IMR-90 (cell line): Measurements from ENCODE around the gene NPEPL1. TPM values are rescaled to one million over a fixed set of nuclear protein-coding genes. Genes with fewer than 3 reads are reported as not detected.

ENCODE experiments used
- ATAC-seq: fragments of 200-7000 bp; cut with Tn5 transposase; 2 replicates; pipeline ENCODE4 v1.9.1; 2020; ENCODE audit warnings: low read depth, mild to moderate bottlenecking, moderate library complexity
- BruUV-seq: library from RNA; stranded (reverse); fragments of 400-500 nt; replicated peaks from 2 replicates; lab custom pipeline; 2021; lab: Mats Ljungman, UMichigan
- CTCF ChIA-PET: fragments of 300-600 bp; formaldehyde crosslinking; extraction: SDS; loops from one replicate; lab custom pipeline; 2021; ENCODE audit warnings: antibody characterized with exemption; lab: Yijun Ruan, JAX
- POLR2A ChIA-PET: fragments of 300-600 bp; sonication (Branson Sonifier 250); formaldehyde crosslinking; loops from one replicate; lab custom pipeline; 2022; ENCODE audit warnings: antibody characterized with exemption; ENCODE audit not compliant: unreplicated experiment; lab: Charles Lee
- DNase-seq: peaks from one replicate; pipeline ENCODE4 v3.0.0; 2013
- H2AFZ ChIP-seq: replicated peaks from 2 replicates; pipeline ENCODE3; 2013; ENCODE audit warnings: low read length, mild to moderate bottlenecking; ENCODE audit not compliant: poor library complexity
- H2AK5ac ChIP-seq: 2 replicates; pipeline ENCODE4 v1.6.1; 2013; ENCODE audit warnings: low read depth, low read length, inconsistent platforms
- H2AK9ac ChIP-seq: replicated peaks from 2 replicates; pipeline ENCODE3; 2013; ENCODE audit warnings: mild to moderate bottlenecking, low read depth, low read length, moderate library complexity; ENCODE audit not compliant: poor library complexity
- H2BK120ac ChIP-seq: 2 replicates; pipeline ENCODE4 v1.6.1; 2013; ENCODE audit warnings: low read depth, low read length, inconsistent platforms
- H2BK15ac ChIP-seq: 3 replicates; pipeline ENCODE4 v1.6.1; 2013; ENCODE audit warnings: low read depth, low read length, inconsistent platforms
- H2BK20ac ChIP-seq: 2 replicates; pipeline ENCODE4 v1.6.1; 2013; ENCODE audit warnings: low read depth, mild to moderate bottlenecking, inconsistent platforms, low read length, moderate library complexity
- H2BK5ac ChIP-seq: 2 replicates; pipeline ENCODE4 v1.6.1; 2013; ENCODE audit warnings: mild to moderate bottlenecking, low read depth, low read length, inconsistent platforms; ENCODE audit not compliant: poor library complexity, severe bottlenecking
- H3K14ac ChIP-seq: replicated peaks from 2 replicates; pipeline ENCODE4 v1.6.1; 2013; ENCODE audit warnings: low read depth, low read length, inconsistent platforms
- H3K18ac ChIP-seq: 2 replicates; pipeline ENCODE4 v1.6.1; 2013; ENCODE audit warnings: low read depth, low read length, control low read depth
- H3K23ac ChIP-seq: 2 replicates; pipeline ENCODE4 v1.6.1; 2013; ENCODE audit warnings: low read depth, low read length, inconsistent platforms
- H3K27ac ChIP-seq: 2 replicates; pipeline ENCODE4 v1.5.1; 2013; ENCODE audit warnings: mild to moderate bottlenecking, control low read depth, low read length; ENCODE audit not compliant: insufficient read depth
- H3K27me3 ChIP-seq: 2 replicates; pipeline ENCODE4 v1.6.1; 2013; ENCODE audit warnings: low read length; ENCODE audit not compliant: control insufficient read depth, insufficient read depth
- H3K36me3 ChIP-seq: 2 replicates; pipeline ENCODE4 v1.6.1; 2013; ENCODE audit warnings: low read length, mixed read lengths; ENCODE audit not compliant: control insufficient read depth, insufficient read depth
- H3K4ac ChIP-seq: 2 replicates; pipeline ENCODE4 v1.6.1; 2013; ENCODE audit warnings: low read depth, low read length, inconsistent platforms
- H3K4me1 ChIP-seq: 2 replicates; pipeline ENCODE4 v1.6.1; 2013; ENCODE audit warnings: low read length, mixed read lengths; ENCODE audit not compliant: control insufficient read depth, insufficient read depth
- H3K4me2 ChIP-seq: 2 replicates; pipeline ENCODE4 v1.6.1; 2013; ENCODE audit warnings: low read depth, mild to moderate bottlenecking, control low read depth, low read length, moderate library complexity
- H3K4me3 ChIP-seq: 2 replicates; pipeline ENCODE4 v1.5.1; 2013; ENCODE audit warnings: low read depth, mild to moderate bottlenecking, control low read depth, low read length, moderate library complexity; ENCODE audit not compliant: insufficient read depth
- H3K56ac ChIP-seq: 2 replicates; pipeline ENCODE4 v1.6.1; 2013; ENCODE audit warnings: low read length, inconsistent platforms; ENCODE audit not compliant: insufficient read depth; ENCODE audit errors: extremely low read depth
- H3K79me1 ChIP-seq, 2 experiments: 2 replicates each; pipeline ENCODE4 v1.6.1; 2013; ENCODE audit warnings: low read length in 2 of 2, inconsistent platforms in 1 of 2, low read depth in 1 of 2
- H3K9ac ChIP-seq: 2 replicates; pipeline ENCODE4 v1.6.1; 2013; ENCODE audit warnings: low read depth, low read length, control low read depth
- H3K9me1 ChIP-seq: 2 replicates; pipeline ENCODE4 v1.6.1; 2013; ENCODE audit warnings: low read length, inconsistent platforms; ENCODE audit not compliant: insufficient read depth
- H3K9me3 ChIP-seq: 2 replicates; pipeline ENCODE4 v1.6.1; 2013; ENCODE audit warnings: low read length; ENCODE audit not compliant: control insufficient read depth, insufficient read depth
- H4K20me1 ChIP-seq: 2 replicates; pipeline ENCODE4 v1.6.1; 2013; ENCODE audit warnings: low read length, inconsistent platforms; ENCODE audit not compliant: insufficient read depth
- H4K5ac ChIP-seq: 2 replicates; pipeline ENCODE4 v1.6.1; 2013; ENCODE audit warnings: mild to moderate bottlenecking, low read depth, low read length, control low read depth
- H4K8ac ChIP-seq, 2 experiments: 2 replicates each; pipeline ENCODE4 v1.6.1; 2013; ENCODE audit warnings: low read depth in 2 of 2, low read length in 2 of 2, control low read depth in 1 of 2, inconsistent platforms in 1 of 2
- H4K91ac ChIP-seq: 2 replicates; pipeline ENCODE4 v1.6.1; 2013; ENCODE audit warnings: low read depth, low read length, inconsistent platforms; ENCODE audit not compliant: insufficient read depth
- BHLHE40 ChIP-seq: fragments of 150-350 bp; IDR thresholded peaks from 2 replicates; pipeline ENCODE4 v1.6.1; 2016; ENCODE audit warnings: mild to moderate bottlenecking, low read depth, low read length
- CEBPB ChIP-seq: IDR thresholded peaks from 2 replicates; pipeline ENCODE4 v1.6.1; 2012; ENCODE audit warnings: low read depth, low read length, improper control_type of control experiment
- CHD1 ChIP-seq: IDR thresholded peaks from 2 replicates; pipeline ENCODE4 v1.6.1; 2012; ENCODE audit warnings: low read depth, low read length, improper control_type of control experiment
- ELK1 ChIP-seq: fragments of 150-350 bp; IDR thresholded peaks from 2 replicates; pipeline ENCODE4 v1.6.1; 2016; ENCODE audit warnings: low read depth, mild to moderate bottlenecking, low read length, moderate library complexity, borderline replicate concordance
- FOS ChIP-seq: fragments of 150-350 bp; IDR thresholded peaks from 2 replicates; pipeline ENCODE4 v1.6.1; 2016; ENCODE audit warnings: low read depth, low read length
- MXI1 ChIP-seq: IDR thresholded peaks from 2 replicates; pipeline ENCODE4 v1.6.1; 2012; ENCODE audit warnings: low read depth, mild to moderate bottlenecking, low read length, moderate library complexity, borderline replicate concordance
- NFE2L2 ChIP-seq: fragments of 150-350 bp; IDR thresholded peaks from 2 replicates; pipeline ENCODE4 v1.6.1; 2016; ENCODE audit warnings: low read depth, mild to moderate bottlenecking, low read length
- RAD21 ChIP-seq: IDR thresholded peaks from 2 replicates; pipeline ENCODE4 v1.6.1; 2012; ENCODE audit warnings: low read length, improper control_type of control experiment
- RCOR1 ChIP-seq: IDR thresholded peaks from 2 replicates; pipeline ENCODE4 v1.6.1; 2012; ENCODE audit warnings: mild to moderate bottlenecking, low read length, improper control_type of control experiment; ENCODE audit not compliant: insufficient replicate concordance
- SMC3 ChIP-seq: fragments of 150-350 bp; IDR thresholded peaks from 2 replicates; pipeline ENCODE4 v1.6.1; 2016; ENCODE audit warnings: low read depth, mild to moderate bottlenecking, antibody characterized with exemption, low read length, moderate library complexity
- WGBS, 2 experiments: methylation state at CpG; one replicate each; pipeline versions ENCODE4 v1.1.5 to v1.1.7; 2013; ENCODE audit warnings: missing lambda C conversion rate in 2 of 2; ENCODE audit not compliant: insufficient read length in 1 of 2; ENCODE audit errors: extremely low coverage in 2 of 2; 5-methylcytosine and 5-hydroxymethylcytosine counted together
- dilution Hi-C: fragments of 300-500 bp; cut with HindIII; formaldehyde crosslinking; loops from one replicate; pipeline ENCODE4 v1.14.3; 2018; ENCODE audit warnings: low sequenced_read_pairs; ENCODE audit not compliant: unreplicated experiment
- in situ Hi-C: fragments of 300-500 bp; cut with MboI; formaldehyde crosslinking; loops from 3 replicates; pipeline ENCODE4 v1.14.3; 2019; ENCODE audit warnings: low sequenced_read_pairs, inconsistent platforms, mixed read lengths
- intact Hi-C: fragments of 100-400 bp; cut with micrococcal nuclease; formaldehyde crosslinking; loops from 2 replicates; pipeline ENCODE4 v1.10.0; 2022
- polyA plus RNA-seq, 3 experiments: library from polyadenylated mRNA; depleted of rRNA; stranded (reverse); fragments of >200 nt; gene quantifications; 2 replicates each; pipeline ENCODE4 v1.2.3, GENCODE V29; 2012; ENCODE audit warnings: low replicate concordance in 1 of 3
- total RNA-seq: library from RNA; depleted of rRNA; stranded (reverse); fragments of >200 nt; gene quantifications from 2 replicates; pipeline ENCODE4 v1.2.3, GENCODE V29; 2012

The NPEPL1 gene
- total and polyA plus RNA-seq, 2 of the 4 experiments (the other 2 are of a cell fraction): 6.3 to 10.4 TPM

DNA sequence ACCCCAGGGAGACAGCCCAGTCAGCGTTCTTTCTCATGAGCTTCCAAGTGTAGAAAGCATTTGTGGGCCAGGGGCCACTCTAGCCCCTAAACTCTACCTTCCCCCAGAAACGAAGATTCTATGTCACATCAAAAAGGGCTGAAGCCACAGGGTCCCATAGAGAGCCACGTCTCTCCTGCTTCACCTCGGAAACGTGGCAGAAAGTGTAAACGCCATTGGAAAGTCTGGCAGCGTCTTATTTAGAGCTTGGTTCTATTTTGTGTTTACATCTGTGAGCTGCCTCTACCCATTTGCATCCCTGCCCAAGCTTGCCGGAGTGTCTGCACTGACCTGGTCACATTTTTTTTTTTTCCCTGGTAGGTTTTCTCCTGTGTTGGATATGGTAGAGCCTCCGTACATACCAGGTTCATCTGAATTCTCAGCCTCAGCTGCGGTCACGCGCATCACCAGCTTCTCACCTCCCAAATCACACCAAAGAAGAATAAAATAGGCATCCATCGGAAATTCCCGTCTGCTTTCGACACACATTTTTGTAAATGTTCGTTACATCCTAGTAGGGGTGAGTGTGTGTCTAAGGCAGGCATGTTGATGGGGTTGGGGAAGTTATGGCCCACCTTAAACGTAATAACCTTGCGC, 62.6 kb downstream of the NPEPL1 start:
- TF ChIP-seq SMC3 (no peak), FOS (no peak), RAD21 (no peak), CHD1 (no peak), RCOR1 (no peak), ELK1 (no peak), BHLHE40 (no peak), CEBPB (no peak), NFE2L2 (no peak), MXI1 (no peak)
- dilution Hi-C loops (no loop called here), intact Hi-C loops (no loop called here), in situ Hi-C loops (no loop called here)
- no peak overlapping the region for H2BK5ac ChIP-seq
- ATAC-seq: no peak
- no peak overlapping the region for H3K18ac ChIP-seq
- H3K9me3 ChIP-seq: no peaks in the 10 kb centered on the region
- no peak overlapping the region for H4K8ac ChIP-seq
- POLR2A ChIA-PET: no interaction called here
- H3K56ac ChIP-seq: no peak overlapping the region
- no peak overlapping the region for H3K27ac ChIP-seq
- 76% methylated on average over 3 of the region's 18 CpGs; no CpG with 5 or more reads in 1 of the 2 experiments for WGBS, 2 experiments
- no peaks in the 10 kb centered on the region for H3K36me3 ChIP-seq
- CTCF ChIA-PET: interaction anchor here (0.5 kb wide), 1 partner anchor 477 kb away, joined by 3 read pairs; no protein-coding TSS in a partner anchor
- H3K4me1 ChIP-seq: no peaks in the 10 kb centered on the region
- H2BK20ac ChIP-seq: no peak overlapping the region
- no peak overlapping the region for H3K4me2 ChIP-seq
- no peak overlapping the region for H3K4ac ChIP-seq
- no peaks in the 10 kb centered on the region for H3K79me1 ChIP-seq
- no peak overlapping the region for H4K5ac ChIP-seq
- H3K4me3 ChIP-seq: no peak overlapping the region
- H2BK120ac ChIP-seq: no peak overlapping the region
- H3K9me1 ChIP-seq: no peaks in the 10 kb centered on the region
- no peak overlapping the region for H3K23ac ChIP-seq
- H3K9ac ChIP-seq: no peak overlapping the region
- H3K27me3 ChIP-seq: peaks cover 27% of the 10 kb centered on the region
- no peak overlapping the region for H4K91ac ChIP-seq
- H2AFZ ChIP-seq: no peak overlapping the region
- no TSS peak for BruUV-seq
- no peak overlapping the region for H2BK15ac ChIP-seq
- DNase-seq: no peak
- H2AK5ac ChIP-seq: no peak overlapping the region
- no peak overlapping the region for H2AK9ac ChIP-seq
- no peak overlapping the region for H3K14ac ChIP-seq
- H4K20me1 ChIP-seq: no peaks in the 10 kb centered on the region
